ENCODE data around the gene AIRE.

- TF ChIP-seq CTCF (IDR thresholded peaks at IDR 0.05) (no peak), POLR2A (IDR thresholded peaks at IDR 0.05) (no peak)
Measured at GRCh38 chr21:44328242-44328895, 42.7 kb downstream of the AIRE start.

Data from uterus (tissue), 2 donors.